Measurements from ENCODE around the gene TCF12. TPM values are rescaled to one million over a fixed set of nuclear protein-coding genes. Genes with fewer than 3 reads are reported as not detected.
"Not testable (repeated sequence)": the region's sequence is repeated elsewhere in the genome, so short reads cannot be mapped to it uniquely, and the experiment has no call there.

TCF12 gene
- total RNA-seq, 1 experiment from 2014 or later = 189 TPM

- Histone ChIP-seq H3K9ac (ENCODE audit: low read length) (no peak overlapping the region), H3K27ac (ENCODE audit: low read length) (no peak overlapping the region), H3K79me2 (ENCODE audit: low read length) (peaks cover 100% of the 10 kb centered on the region), H3K9me3 (ENCODE audit: low read length) (no peaks in the 10 kb centered on the region), H3K36me3 (ENCODE audit: insufficient read depth, low read length) (peaks cover 31% of the 10 kb centered on the region; the same call in 1 of the 2 replicates), H4K20me1 (ENCODE audit: insufficient read depth, low read depth, low read length) (no peaks in the 10 kb centered on the region), H3K4me1 (ENCODE audit: low read length) (peaks cover 9% of the 10 kb centered on the region), H3K27me3 (ENCODE audit: low read length) (no peaks in the 10 kb centered on the region), H3K9me2 (replicated peaks; ENCODE audit: insufficient read depth, low read length) (no peaks in the 10 kb centered on the region), H2AFZ (ENCODE audit: low read length) (no peak overlapping the region), H3K4me2 (ENCODE audit: low read depth, low read length, poor library complexity, severe bottlenecking) (no peak overlapping the region), H3K4me3 (ENCODE audit: low read length) (no peak overlapping the region)
- no peak for DNase-seq
Observed at GRCh38 chr15:56944485-56944884, 26.0 kb downstream of the TCF12 start.

- H4K20me1 ChIP-seq (ENCODE audit: insufficient read depth, low read depth, low read length) = no peaks in the 10 kb centered on the region
- H3K4me1 ChIP-seq (ENCODE audit: low read length) = peaks cover 13% of the 10 kb centered on the region
- H3K4me3 ChIP-seq (ENCODE audit: low read length) = no peak overlapping the region
- peaks cover 100% of the 10 kb centered on the region for H3K79me2 ChIP-seq (ENCODE audit: low read length)
- H3K27me3 ChIP-seq (ENCODE audit: low read length) = no peaks in the 10 kb centered on the region
- no peaks in the 10 kb centered on the region for H3K9me2 ChIP-seq (replicated peaks; ENCODE audit: insufficient read depth, low read length)
- no peak overlapping the region for H3K9ac ChIP-seq (ENCODE audit: low read length)
- no peak overlapping the region for H2AFZ ChIP-seq (ENCODE audit: low read length)
- no peak for DNase-seq
- no peak overlapping the region for H3K4me2 ChIP-seq (ENCODE audit: low read depth, low read length, poor library complexity, severe bottlenecking)
- H3K9me3 ChIP-seq (ENCODE audit: low read length) = no peaks in the 10 kb centered on the region
- H3K36me3 ChIP-seq (ENCODE audit: insufficient read depth, low read length) = peaks cover 29% of the 10 kb centered on the region; the same call in 1 of the 2 replicates
- no peak overlapping the region for H3K27ac ChIP-seq (ENCODE audit: low read length)
Observed at GRCh38 chr15:56946150-56946549, 27.7 kb downstream of the TCF12 start.

- peaks cover 100% of the 10 kb centered on the region for H3K79me2 ChIP-seq (ENCODE audit: low read length)
- H3K4me3 ChIP-seq (ENCODE audit: low read length) = no peak overlapping the region
- no peak overlapping the region for H2AFZ ChIP-seq (ENCODE audit: low read length)
- H3K27ac ChIP-seq (ENCODE audit: low read length) = no peak overlapping the region
- H4K20me1 ChIP-seq (ENCODE audit: insufficient read depth, low read depth, low read length) = no peaks in the 10 kb centered on the region
- no peak overlapping the region for H3K4me2 ChIP-seq (ENCODE audit: low read depth, low read length, poor library complexity, severe bottlenecking)
- DNase-seq = no peak
- H3K9me2 ChIP-seq (replicated peaks; ENCODE audit: insufficient read depth, low read length) = no peaks in the 10 kb centered on the region
- no peaks in the 10 kb centered on the region; the same call in 1 of the 2 replicates for H3K9me3 ChIP-seq (ENCODE audit: low read length)
- peaks cover 26% of the 10 kb centered on the region; the same call in 1 of the 2 replicates for H3K36me3 ChIP-seq (ENCODE audit: insufficient read depth, low read length)
- peaks cover 16% of the 10 kb centered on the region for H3K4me1 ChIP-seq (ENCODE audit: low read length)
- H3K27me3 ChIP-seq (ENCODE audit: low read length) = no peaks in the 10 kb centered on the region
- no peak overlapping the region for H3K9ac ChIP-seq (ENCODE audit: low read length)
Observed at GRCh38 chr15:56948000-56948763, 29.7 kb downstream of the TCF12 start.

GRCh38 chr15:56948764-56949101 is 30.3 kb downstream of the TCF12 start:
- no peaks in the 10 kb centered on the region for H3K9me2 ChIP-seq (replicated peaks; ENCODE audit: insufficient read depth, low read length)
- H3K36me3 ChIP-seq (ENCODE audit: insufficient read depth, low read length) = peaks cover 27% of the 10 kb centered on the region
- H2AFZ ChIP-seq (ENCODE audit: low read length) = no peak overlapping the region
- no peak for DNase-seq
- H3K4me2 ChIP-seq (ENCODE audit: low read depth, low read length, poor library complexity, severe bottlenecking) = no peak overlapping the region
- no peak overlapping the region for H3K27ac ChIP-seq (ENCODE audit: low read length)
- H3K9me3 ChIP-seq (ENCODE audit: low read length) = no peaks in the 10 kb centered on the region; the same call in 1 of the 2 replicates
- peaks cover 16% of the 10 kb centered on the region for H3K4me1 ChIP-seq (ENCODE audit: low read length)
- peaks cover 100% of the 10 kb centered on the region for H3K79me2 ChIP-seq (ENCODE audit: low read length)
- H4K20me1 ChIP-seq (ENCODE audit: insufficient read depth, low read depth, low read length) = no peaks in the 10 kb centered on the region
- no peaks in the 10 kb centered on the region for H3K27me3 ChIP-seq (ENCODE audit: low read length)
- H3K4me3 ChIP-seq (ENCODE audit: low read length) = no peak overlapping the region
- no peak overlapping the region for H3K9ac ChIP-seq (ENCODE audit: low read length)

- Histone ChIP-seq H3K9me2 (replicated peaks; ENCODE audit: insufficient read depth, low read length) (no peaks in the 10 kb centered on the region), H4K20me1 (ENCODE audit: insufficient read depth, low read depth, low read length) (no peaks in the 10 kb centered on the region), H3K27ac (ENCODE audit: low read length) (no peak overlapping the region), H3K27me3 (ENCODE audit: low read length) (no peaks in the 10 kb centered on the region), H3K9me3 (ENCODE audit: low read length) (peaks cover 4% of the 10 kb centered on the region; the same call in 1 of the 2 replicates), H3K79me2 (ENCODE audit: low read length) (peaks cover 97% of the 10 kb centered on the region), H3K36me3 (ENCODE audit: insufficient read depth, low read length) (peaks cover 19% of the 10 kb centered on the region), H3K4me2 (ENCODE audit: low read depth, low read length, poor library complexity, severe bottlenecking) (no peak overlapping the region), H3K4me1 (ENCODE audit: low read length) (peaks cover 16% of the 10 kb centered on the region), H2AFZ (ENCODE audit: low read length) (no peak overlapping the region), H3K4me3 (ENCODE audit: low read length) (no peak overlapping the region), H3K9ac (ENCODE audit: low read length) (no peak overlapping the region)
- DNase-seq = no peak
Observed at GRCh38 chr15:56950979-56951378, 32.5 kb downstream of the TCF12 start.

- Histone ChIP-seq H4K20me1 (ENCODE audit: insufficient read depth, low read depth, low read length) (no peaks in the 10 kb centered on the region), H3K9ac (ENCODE audit: low read length) (no peak overlapping the region), H3K4me2 (ENCODE audit: low read depth, low read length, poor library complexity, severe bottlenecking) (no peak overlapping the region), H3K36me3 (ENCODE audit: insufficient read depth, low read length) (peaks cover 19% of the 10 kb centered on the region), H3K4me3 (ENCODE audit: low read length) (no peak overlapping the region), H2AFZ (ENCODE audit: low read length) (no peak overlapping the region), H3K4me1 (ENCODE audit: low read length) (peaks cover 16% of the 10 kb centered on the region), H3K9me2 (replicated peaks; ENCODE audit: insufficient read depth, low read length) (no peaks in the 10 kb centered on the region), H3K9me3 (ENCODE audit: low read length) (peaks cover 4% of the 10 kb centered on the region; the same call in 1 of the 2 replicates), H3K27ac (ENCODE audit: low read length) (no peak overlapping the region), H3K79me2 (ENCODE audit: low read length) (peaks cover 97% of the 10 kb centered on the region), H3K27me3 (ENCODE audit: low read length) (no peaks in the 10 kb centered on the region)
- DNase-seq = no peak
Observed at GRCh38 chr15:56953790-56954189, 35.3 kb downstream of the TCF12 start.

GRCh38 chr15:56955011-56955410 is 36.6 kb downstream of the TCF12 start:
- not testable (repeated sequence) for H4K20me1 ChIP-seq (ENCODE audit: insufficient read depth, low read depth, low read length); H3K4me3 ChIP-seq (ENCODE audit: low read length)

GRCh38 chr15:56956538-56956937 is 38.1 kb downstream of the TCF12 start:
- Histone ChIP-seq H3K4me2 (ENCODE audit: low read depth, low read length, poor library complexity, severe bottlenecking) (no peak overlapping the region), H3K9ac (ENCODE audit: low read length) (no peak overlapping the region), H3K9me3 (ENCODE audit: low read length) (peaks cover 4% of the 10 kb centered on the region; the same call in 1 of the 2 replicates), H3K27me3 (ENCODE audit: low read length) (no peaks in the 10 kb centered on the region), H2AFZ (ENCODE audit: low read length) (no peak overlapping the region), H3K36me3 (ENCODE audit: insufficient read depth, low read length) (peaks cover 19% of the 10 kb centered on the region), H3K9me2 (replicated peaks; ENCODE audit: insufficient read depth, low read length) (no peaks in the 10 kb centered on the region), H3K79me2 (ENCODE audit: low read length) (peaks cover 97% of the 10 kb centered on the region), H3K4me3 (ENCODE audit: low read length) (no peak overlapping the region), H3K27ac (ENCODE audit: low read length) (no peak overlapping the region), H4K20me1 (ENCODE audit: insufficient read depth, low read depth, low read length) (no peaks in the 10 kb centered on the region), H3K4me1 (ENCODE audit: low read length) (no peaks in the 10 kb centered on the region; the same call in 1 of the 2 replicates)
- no peak for DNase-seq

More at GRCh38 chr15:56955011-56955410, 36.6 kb downstream of the TCF12 start:
- H3K27ac ChIP-seq (ENCODE audit: low read length); H3K4me2 ChIP-seq (ENCODE audit: low read depth, low read length, poor library complexity, severe bottlenecking); H3K9me2 ChIP-seq (replicated peaks; ENCODE audit: insufficient read depth, low read length); H3K9me3 ChIP-seq (ENCODE audit: low read length); H3K27me3 ChIP-seq (ENCODE audit: low read length); H3K9ac ChIP-seq (ENCODE audit: low read length); H2AFZ ChIP-seq (ENCODE audit: low read length); DNase-seq: not testable (repeated sequence)
- Histone ChIP-seq H3K79me2 (ENCODE audit: low read length) (peaks cover 97% of the 10 kb centered on the region), H3K36me3 (ENCODE audit: insufficient read depth, low read length) (peaks cover 19% of the 10 kb centered on the region), H3K4me1 (ENCODE audit: low read length) (peaks cover 12% of the 10 kb centered on the region)
